ENCODE results near the gene CUX1.

The CUX1 gene

GRCh38 chr7:102080434-102081243 lies 263.2 kb downstream of the CUX1 start:
- DNase-seq: no peak

GRCh38 chr7:102081244-102081627 lies 263.8 kb downstream of the CUX1 start:
- DNase-seq: no peak

GRCh38 chr7:102082693-102083368 lies 265.4 kb downstream of the CUX1 start:
- no peak for DNase-seq

GRCh38 chr7:102085218-102085772 lies 267.9 kb downstream of the CUX1 start:
- DNase-seq: no peak

- DNase-seq: no peak
Measured at GRCh38 chr7:102089175-102090098, 272.0 kb downstream of the CUX1 start.

GRCh38 chr7:102093599-102094315 lies 276.3 kb downstream of the CUX1 start:
- no peak for DNase-seq

- DNase-seq: no peak
Measured at GRCh38 chr7:102094316-102094650, 276.9 kb downstream of the CUX1 start.

- no peak for DNase-seq
Measured at GRCh38 chr7:102095321-102096011, 278.0 kb downstream of the CUX1 start.

GRCh38 chr7:102096012-102096332 lies 278.5 kb downstream of the CUX1 start:
- no peak for DNase-seq

- DNase-seq: no peak
Measured at GRCh38 chr7:102096706-102097427, 279.4 kb downstream of the CUX1 start.

- DNase-seq: no peak
Measured at GRCh38 chr7:102097601-102098161, 280.3 kb downstream of the CUX1 start.

- DNase-seq: no peak
Measured at GRCh38 chr7:102098986-102099385, 281.6 kb downstream of the CUX1 start.

GRCh38 chr7:102099474-102099873 lies 282.0 kb downstream of the CUX1 start:
- DNase-seq: no peak

GRCh38 chr7:102101111-102101551 lies 283.7 kb downstream of the CUX1 start:
- no peak for DNase-seq

GRCh38 chr7:102101926-102102325 lies 284.5 kb downstream of the CUX1 start:
- no peak for DNase-seq

- no peak for DNase-seq
Measured at GRCh38 chr7:102103027-102103372, 285.6 kb downstream of the CUX1 start.

GRCh38 chr7:102104245-102104644 lies 286.8 kb downstream of the CUX1 start:
- DNase-seq: no peak

- DNase-seq: no peak
Measured at GRCh38 chr7:102106625-102107024, 289.2 kb downstream of the CUX1 start.

GRCh38 chr7:102107474-102108104 lies 290.2 kb downstream of the CUX1 start:
- DNase-seq: no peak

Measured in femur (tissue), 1 donor.